ENCODE results near the gene CARD19. TPM values are rescaled to one million over a fixed set of nuclear protein-coding genes. Genes with fewer than 3 reads are reported as not detected.

Gene CARD19
- total and polyA plus RNA-seq, 9 of the 15 experiments (the other 6 are each of a cell fraction or from before 2014, with no cell fraction given), result 0.90 to 34.9 (median 14.6) TPM

GRCh38 chr9:93159601-93160471 lies 63.8 kb downstream of the CARD19 start (continued):
- TF ChIP-seq NCOA4 (IDR thresholded peaks at IDR 0.05; ENCODE audit: partially characterized antibody) (no peak), MLX (CRISPR knock-in tag; conservative IDR thresholded peaks at IDR 0.05) (no peak), HMGXB4 (CRISPR knock-in tag; IDR thresholded peaks at IDR 0.05) (no peak), SRSF9 (IDR thresholded peaks at IDR 0.05; ENCODE audit: borderline replicate concordance, low read depth, low read length) (no peak), STAG1 (CRISPR knock-in tag; IDR thresholded peaks at IDR 0.05; ENCODE audit: borderline replicate concordance) (peak; percentile 84; the same call in 1 of the 2 replicates), SOX6 (IDR thresholded peaks at IDR 0.05) (0 out of 2 replicates have a peak, but pooled peaks have one; percentile 23), NFIX (CRISPR knock-in tag; IDR thresholded peaks at IDR 0.05; ENCODE audit: low read depth) (no peak), ZNF449 (CRISPR knock-in tag; IDR thresholded peaks at IDR 0.05) (no peak), POLR2B (IDR thresholded peaks at IDR 0.05; ENCODE audit: low read depth, partially characterized antibody) (no peak), AFF1 (IDR thresholded peaks at IDR 0.05; ENCODE audit: low read depth in 1 of 2, partially characterized antibody in 2 of 2) (no peak), DDX20 (tag; IDR thresholded peaks at IDR 0.05; ENCODE audit: low read depth) (no peak), IRF9 (tag; IDR thresholded peaks at IDR 0.05) (no peak), ZC3H4 (CRISPR knock-in tag; IDR thresholded peaks at IDR 0.05; ENCODE audit: borderline replicate concordance) (no peak), KLF16 (IDR thresholded peaks at IDR 0.05) (peak; percentile 67), HDGF (IDR thresholded peaks at IDR 0.05) (no peak), PHB (CRISPR knock-in tag; IDR thresholded peaks at IDR 0.05) (no peak)

Data from K562 (cell line).